AG09309 (cell line): ENCODE results near the gene DHCR7.

ENCODE experiments used
- DNase-seq: peaks from one replicate; pipeline ENCODE4 v3.0.0-alpha.2; 2010; ENCODE audit warnings: low read depth
- H3K4me3 ChIP-seq: 2 replicates; pipeline ENCODE4 v1.5.1; 2011; ENCODE audit warnings: mild to moderate bottlenecking, low read depth, low read length, moderate library complexity; ENCODE audit not compliant: control insufficient read depth
- TF ChIP-seq, protein P1 (sequence below): IDR thresholded peaks from 2 replicates; pipeline ENCODE4 v1.5.1; 2011; ENCODE audit warnings: mild to moderate bottlenecking, low read depth, low read length, inconsistent platforms; ENCODE audit not compliant: insufficient read depth, control insufficient read depth; ENCODE audit errors: missing control alignments

The DHCR7 gene

DNA sequence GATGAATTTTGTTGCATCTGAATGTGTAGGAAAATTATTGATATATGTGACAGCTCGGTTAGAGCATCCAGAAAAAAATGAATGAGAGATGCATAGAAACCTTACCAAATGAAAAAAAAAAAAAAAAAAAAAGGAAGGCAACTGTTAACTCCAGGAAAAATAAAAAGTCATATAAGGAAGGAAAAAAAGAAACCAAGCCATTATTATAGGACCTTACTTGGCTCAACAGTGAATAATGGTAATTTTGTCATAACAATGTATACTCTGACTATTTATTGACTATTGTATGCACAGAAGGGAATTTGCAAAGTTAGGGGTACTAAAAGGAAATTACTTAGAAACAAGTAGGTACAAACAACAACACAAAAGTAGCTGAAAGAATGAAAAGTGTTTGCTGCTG is 2.0 kb downstream of the DHCR7 start:
- DNase-seq: no peak
- TF ChIP-seq, protein P1, sequence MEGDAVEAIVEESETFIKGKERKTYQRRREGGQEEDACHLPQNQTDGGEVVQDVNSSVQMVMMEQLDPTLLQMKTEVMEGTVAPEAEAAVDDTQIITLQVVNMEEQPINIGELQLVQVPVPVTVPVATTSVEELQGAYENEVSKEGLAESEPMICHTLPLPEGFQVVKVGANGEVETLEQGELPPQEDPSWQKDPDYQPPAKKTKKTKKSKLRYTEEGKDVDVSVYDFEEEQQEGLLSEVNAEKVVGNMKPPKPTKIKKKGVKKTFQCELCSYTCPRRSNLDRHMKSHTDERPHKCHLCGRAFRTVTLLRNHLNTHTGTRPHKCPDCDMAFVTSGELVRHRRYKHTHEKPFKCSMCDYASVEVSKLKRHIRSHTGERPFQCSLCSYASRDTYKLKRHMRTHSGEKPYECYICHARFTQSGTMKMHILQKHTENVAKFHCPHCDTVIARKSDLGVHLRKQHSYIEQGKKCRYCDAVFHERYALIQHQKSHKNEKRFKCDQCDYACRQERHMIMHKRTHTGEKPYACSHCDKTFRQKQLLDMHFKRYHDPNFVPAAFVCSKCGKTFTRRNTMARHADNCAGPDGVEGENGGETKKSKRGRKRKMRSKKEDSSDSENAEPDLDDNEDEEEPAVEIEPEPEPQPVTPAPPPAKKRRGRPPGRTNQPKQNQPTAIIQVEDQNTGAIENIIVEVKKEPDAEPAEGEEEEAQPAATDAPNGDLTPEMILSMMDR: no peak
- no peak overlapping the region for H3K4me3 ChIP-seq

DNA sequence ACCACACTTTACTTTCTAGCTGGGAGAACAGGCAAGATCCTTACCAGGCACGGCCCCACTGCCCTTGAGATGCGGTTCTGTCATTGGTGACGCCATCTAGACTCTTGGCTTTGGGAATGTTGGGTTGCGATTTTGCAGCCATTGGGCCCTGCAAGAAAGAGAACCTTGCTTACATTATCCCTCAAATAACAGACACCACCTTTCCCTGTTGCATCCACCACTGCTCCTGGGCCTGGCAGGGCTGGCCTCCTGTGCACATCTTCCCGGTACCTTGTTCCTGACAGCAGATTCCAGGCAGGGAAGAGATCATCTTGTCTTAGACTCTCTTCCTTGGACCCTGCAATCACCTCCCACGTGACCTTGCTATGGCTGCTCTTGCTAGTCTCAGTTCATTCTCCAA is 3.4 kb downstream of the DHCR7 start:
- DNase-seq: no peak
- H3K4me3 ChIP-seq: no peak overlapping the region
- TF ChIP-seq, protein P1: no peak

DNA sequence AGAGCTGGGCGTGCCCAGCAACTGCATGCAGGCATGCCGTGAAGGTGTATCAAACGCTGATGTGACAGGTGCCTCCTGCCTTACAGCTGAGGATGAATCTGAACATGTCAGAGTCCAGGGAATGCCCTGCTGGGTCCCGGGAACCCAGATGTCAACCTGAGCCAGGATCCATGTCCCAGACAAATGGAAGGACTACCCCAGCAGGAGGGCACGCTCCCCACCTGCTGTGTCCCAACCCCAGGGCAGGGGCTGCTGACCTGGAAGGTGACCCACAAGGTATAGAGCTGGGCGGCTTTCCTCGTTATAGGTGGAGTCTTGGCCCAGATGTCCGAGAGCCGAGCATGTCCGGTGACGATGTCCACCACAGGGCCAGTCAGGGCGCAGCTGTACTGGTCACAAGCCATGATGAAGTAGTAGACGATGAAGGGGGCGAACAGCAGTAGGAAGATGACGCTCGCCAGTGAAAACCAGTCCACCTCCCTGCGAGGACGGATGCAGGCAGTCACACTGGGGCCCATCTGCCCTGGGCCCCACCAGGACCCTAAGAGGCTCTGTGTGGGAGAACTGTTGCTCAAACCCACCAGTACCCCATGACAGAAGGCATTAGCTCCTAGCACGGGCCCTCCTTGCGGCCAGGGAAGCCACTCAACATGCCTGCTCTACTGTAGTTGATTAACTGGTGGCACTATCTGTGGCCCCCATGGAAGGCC is 4.3 kb downstream of the DHCR7 start:
- no peak overlapping the region for H3K4me3 ChIP-seq
- DNase-seq: no peak
- TF ChIP-seq, protein P1: no peak

DNA sequence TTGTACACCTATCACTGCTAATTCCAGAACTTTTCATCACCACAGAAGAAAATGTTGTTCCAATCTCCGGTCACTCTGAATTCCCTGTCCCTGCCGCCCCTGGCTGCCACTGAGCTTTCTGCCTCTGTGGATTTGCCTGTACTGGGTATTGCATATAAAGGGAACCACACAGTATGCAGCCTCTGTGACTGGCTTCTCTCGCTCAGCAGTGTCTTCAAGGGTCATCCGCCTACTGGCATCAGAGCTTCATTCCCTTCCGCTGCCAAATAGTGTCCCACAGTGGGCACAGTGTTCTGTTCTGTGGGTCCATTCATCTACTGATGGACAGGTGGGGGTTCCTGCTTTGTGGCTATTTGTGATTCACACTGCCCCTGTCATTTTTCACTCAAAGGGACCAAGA is 5.3 kb downstream of the DHCR7 start:
- TF ChIP-seq, protein P1: no peak
- no peak overlapping the region for H3K4me3 ChIP-seq
- DNase-seq: no peak

DNA sequence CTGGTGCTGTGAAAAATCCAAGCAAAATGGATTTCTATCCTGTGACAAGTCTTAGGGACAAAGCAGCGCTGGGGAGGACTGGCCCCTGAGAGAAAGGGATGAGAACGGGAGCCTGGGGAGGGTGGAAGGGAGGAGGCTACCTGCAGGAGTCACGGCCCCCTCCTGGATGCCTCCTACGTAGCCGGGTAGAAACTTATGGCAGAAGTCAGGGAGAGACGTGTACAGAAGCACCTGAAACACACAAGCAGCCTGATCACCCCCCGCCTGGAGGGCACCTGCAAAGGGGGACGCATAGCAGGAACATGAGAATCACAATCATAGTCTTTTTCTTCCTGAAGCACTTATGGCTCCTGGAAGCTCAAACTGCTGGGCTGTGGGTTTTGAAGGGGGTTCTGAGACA is 6.1 kb downstream of the DHCR7 start:
- TF ChIP-seq, protein P1: no peak
- no peak for DNase-seq
- H3K4me3 ChIP-seq: no peak overlapping the region

DNA sequence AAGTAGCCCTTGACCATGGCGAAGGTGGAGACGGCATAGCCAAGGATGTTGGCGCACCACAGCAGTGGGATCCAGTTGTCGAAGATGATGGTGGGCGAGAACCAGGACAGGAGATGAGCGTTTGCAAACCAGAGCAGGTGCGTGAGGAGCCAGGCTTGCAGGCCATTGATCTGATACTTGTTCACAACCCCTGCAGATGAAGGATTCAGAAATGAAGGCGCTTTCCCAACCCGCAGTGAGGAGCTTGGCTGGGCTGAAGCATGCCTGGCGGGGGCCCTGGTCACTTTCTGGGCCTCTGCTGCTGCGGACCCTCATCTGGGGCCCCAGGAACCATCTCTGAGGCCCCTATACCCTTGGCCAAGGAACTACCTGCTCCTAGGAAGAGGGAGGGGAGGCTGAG is 6.9 kb downstream of the DHCR7 start:
- TF ChIP-seq, protein P1: no peak
- no peak for DNase-seq
- no peak overlapping the region for H3K4me3 ChIP-seq

DNA sequence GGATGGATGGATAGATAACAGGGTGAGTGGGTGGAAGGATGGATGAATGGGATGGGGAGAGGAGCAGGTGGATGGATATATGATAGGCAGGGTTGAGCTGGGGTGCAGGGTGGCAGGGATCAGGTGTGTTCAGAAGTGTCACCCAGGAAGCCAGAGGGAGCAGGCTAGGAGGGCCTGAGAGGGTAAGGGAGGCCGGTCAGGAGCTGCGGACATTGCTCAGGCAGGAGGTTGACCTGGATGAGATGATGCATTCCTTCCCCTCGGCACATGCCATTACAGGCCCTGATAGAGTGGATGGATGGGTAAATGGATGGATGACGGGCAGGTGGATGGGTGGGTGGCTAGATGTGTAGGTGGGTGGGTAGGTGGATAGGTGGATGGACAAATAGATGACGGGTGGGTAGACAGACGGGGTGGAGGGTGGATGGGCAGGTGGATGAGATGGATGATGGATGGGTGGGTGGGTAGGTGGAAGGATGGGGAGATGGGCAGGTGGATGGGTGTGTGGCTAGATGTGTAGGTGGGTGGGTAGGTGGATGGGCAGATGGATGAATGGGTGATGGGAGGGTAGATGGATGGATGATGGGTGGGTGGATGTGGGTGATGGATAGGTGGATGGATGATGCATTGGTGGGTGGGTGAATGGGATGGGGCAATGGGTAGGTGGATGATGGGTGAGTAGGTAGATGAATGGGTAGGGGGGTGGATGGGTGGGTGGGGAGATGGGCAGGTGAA is 8.0 kb downstream of the DHCR7 start:
- no peak overlapping the region for H3K4me3 ChIP-seq
- no peak for DNase-seq
- TF ChIP-seq, protein P1: no peak
